Type B pancreatic cell (in vitro differentiated cells): Measurements from ENCODE around the gene DNAJB1. TPM values are rescaled to one million over a fixed set of nuclear protein-coding genes. Genes with fewer than 3 reads are reported as not detected.
A peak's percentile ranks its signal among the peaks of the same experiment; 100 is the strongest.

ENCODE experiments used
- DNase-seq: peaks from one replicate; pipeline ENCODE4 v3.0.0; 2021; ENCODE audit warnings: mixed read lengths; ENCODE audit not compliant: unreplicated experiment; ENCODE audit errors: extremely low spot score
- H3K27ac Mint-ChIP-seq: 2 replicates; pipeline ENCODE4 v1.8.0; 2021; ENCODE audit warnings: mild to moderate bottlenecking, mixed read lengths
- H3K27me3 Mint-ChIP-seq: 2 replicates; pipeline ENCODE4 v1.8.0; 2021; ENCODE audit warnings: mixed read lengths
- H3K36me3 Mint-ChIP-seq: 2 replicates; pipeline ENCODE4 v1.8.0; 2021; ENCODE audit warnings: mixed read lengths
- H3K4me1 Mint-ChIP-seq: one replicate; pipeline ENCODE4 v1.8.0; 2021; ENCODE audit warnings: mixed read lengths; ENCODE audit not compliant: unreplicated experiment
- H3K4me3 Mint-ChIP-seq: 2 replicates; pipeline ENCODE4 v1.8.0; 2021; ENCODE audit warnings: mild to moderate bottlenecking, mixed read lengths
- H3K9me3 Mint-ChIP-seq: 2 replicates; pipeline ENCODE4 v1.8.0; 2021; ENCODE audit warnings: mixed read lengths
- CTCF ChIP-seq: fragments of 200-600 bp; sonication (generic); conservative IDR thresholded peaks from 2 replicates; pipeline ENCODE4 v1.5.0; 2021; ENCODE audit warnings: antibody characterized with exemption, mild to moderate bottlenecking
- microRNA-seq: library from miRNA; unstranded; fragments of <30 nt; microRNA quantifications from one replicate; pipeline ENCODE4, GENCODE V29; 2020
- total RNA-seq: library from RNA; stranded (reverse); gene quantifications from 2 replicates; pipeline ENCODE4 v1.2.1, GENCODE V29; 2021; ENCODE audit warnings: low replicate concordance

The DNAJB1 gene
- total RNA-seq, 1 donor from 2014 or later: 142 TPM

GRCh38 chr19:14472202-14472938, 45.8 kb downstream of the DNAJB1 start:
- Mint-ChIP-seq H3K27me3 (peaks cover 3% of the 10 kb centered on the region), H3K36me3 (peaks cover 4% of the 10 kb centered on the region), H3K4me1 (peaks cover 12% of the 10 kb centered on the region), H3K4me3 (no peak overlapping the region), H3K27ac (peak overlapping the region; percentile 13), H3K9me3 (no peaks in the 10 kb centered on the region)
- peak; percentile 99 for TF ChIP-seq CTCF
- DNase-seq: peak; percentile 89

- Mint-ChIP-seq H3K4me1 (peaks cover 7% of the 10 kb centered on the region), H3K27ac (no peak overlapping the region), H3K36me3 (peaks cover 2% of the 10 kb centered on the region), H3K4me3 (no peak overlapping the region), H3K9me3 (no peaks in the 10 kb centered on the region), H3K27me3 (peaks cover 1% of the 10 kb centered on the region)
- no peak for DNase-seq
- no peak for TF ChIP-seq CTCF
These were observed 46.6 kb downstream of the DNAJB1 start for GRCh38 chr19:14471436-14472187.

- Mint-ChIP-seq H3K9me3 (no peaks in the 10 kb centered on the region), H3K4me3 (no peak overlapping the region), H3K27me3 (no peaks in the 10 kb centered on the region), H3K27ac (no peak overlapping the region), H3K4me1 (no peaks in the 10 kb centered on the region), H3K36me3 (no peaks in the 10 kb centered on the region)
- TF ChIP-seq CTCF: no peak
- DNase-seq: no peak
These were observed 47.9 kb downstream of the DNAJB1 start for GRCh38 chr19:14470031-14470876.

- H3K27ac Mint-ChIP-seq: peak overlapping the region; percentile 31
- H3K36me3 Mint-ChIP-seq: no peaks in the 10 kb centered on the region
- no peaks in the 10 kb centered on the region for H3K27me3 Mint-ChIP-seq
- no peak for TF ChIP-seq CTCF
- no peak for DNase-seq
- no peaks in the 10 kb centered on the region for H3K9me3 Mint-ChIP-seq
- no peaks in the 10 kb centered on the region for H3K4me1 Mint-ChIP-seq
- no peak overlapping the region for H3K4me3 Mint-ChIP-seq
These were observed 50.4 kb downstream of the DNAJB1 start for GRCh38 chr19:14467816-14468215.

GRCh38 chr19:14467391-14467790, 50.8 kb downstream of the DNAJB1 start:
- no peak for DNase-seq
- TF ChIP-seq CTCF: no peak
- H3K27me3 Mint-ChIP-seq: no peaks in the 10 kb centered on the region
- no peak overlapping the region for H3K4me3 Mint-ChIP-seq
- no peaks in the 10 kb centered on the region for H3K9me3 Mint-ChIP-seq
- H3K27ac Mint-ChIP-seq: no peak overlapping the region
- no peaks in the 10 kb centered on the region for H3K4me1 Mint-ChIP-seq
- no peaks in the 10 kb centered on the region for H3K36me3 Mint-ChIP-seq

Small RNA genes within 50 kb of the gene (microRNA-seq; reads per million reads assigned to microRNA genes)
- gene MIR639: not detected

Other genes starting within 250 kb of the DNAJB1 start
- gene ADGRE5, start 137.0 kb downstream of the DNAJB1 start, total RNA-seq: 4.9 and 14.3 TPM in 2 replicates
- 71.9 and 84.3 TPM in 2 replicates for gene DDX39A, start 99.1 kb downstream of the DNAJB1 start, total RNA-seq
- gene PKN1, start 85.1 kb downstream of the DNAJB1 start, total RNA-seq: 63.1 and 85.3 TPM in 2 replicates
- gene PTGER1, start 43.0 kb downstream of the DNAJB1 start, total RNA-seq: 0.56 and 1.0 TPM in 2 replicates
- gene GIPC1, start 22.3 kb downstream of the DNAJB1 start, total RNA-seq: 123 and 308 TPM in 2 replicates
- 171 and 240 TPM in 2 replicates for gene TECR, start 11.2 kb upstream of the DNAJB1 start, total RNA-seq
- gene NDUFB7, start 53.7 kb upstream of the DNAJB1 start, total RNA-seq: 137 and 188 TPM in 2 replicates
- not detected in 2 replicates for gene CLEC17A, start 64.7 kb upstream of the DNAJB1 start, total RNA-seq
- not detected in 2 replicates for gene ADGRE3, start 156.4 kb upstream of the DNAJB1 start, total RNA-seq
- 11.1 and 22.5 TPM in 2 replicates for gene ZNF333, start 171.7 kb upstream of the DNAJB1 start, total RNA-seq